DND-41 (cell line): Measurements from ENCODE around the gene MACROD1.

Experiments used
- ATAC-seq: fragments of 200-7000 bp; cut with Tn5 transposase; 3 replicates; pipeline ENCODE4 v1.9.1; 2021; ENCODE audit warnings: low read depth; ENCODE audit not compliant: insufficient read depth
- DNase-seq: peaks from one replicate; pipeline ENCODE4 v3.0.0-alpha.2; 2020
- H2AFZ ChIP-seq: 2 replicates; pipeline ENCODE4 v1.6.0; 2012; ENCODE audit warnings: low read depth, low read length
- H3K27ac ChIP-seq: 2 replicates; pipeline ENCODE4 v1.5.1; 2012; ENCODE audit warnings: low read length, inconsistent platforms
- H3K27me3 ChIP-seq: fragments of 200-600 bp; sonication (generic); 2 replicates; pipeline ENCODE4 v1.6.0; 2012; ENCODE audit warnings: low read length, mild to moderate bottlenecking, inconsistent platforms; ENCODE audit not compliant: insufficient read depth, poor library complexity
- H3K36me3 ChIP-seq: 2 replicates; pipeline ENCODE4 v1.5.1; 2012; ENCODE audit warnings: low read length, inconsistent platforms; ENCODE audit not compliant: insufficient read depth
- H3K4me1 ChIP-seq: 2 replicates; pipeline ENCODE4 v1.5.1; 2012; ENCODE audit warnings: mild to moderate bottlenecking, low read length; ENCODE audit not compliant: insufficient read depth
- H3K4me2 ChIP-seq: 2 replicates; pipeline ENCODE4 v1.6.0; 2012; ENCODE audit warnings: mild to moderate bottlenecking, moderate library complexity, low read length, inconsistent platforms; ENCODE audit not compliant: insufficient read depth
- H3K4me3 ChIP-seq, 2 experiments: fragments of 200-600 bp in 1 of 2; shearing (Covaris generic) in 1 of 2; 2 replicates each; pipeline ENCODE4 v1.5.1; 2012 to 2016; ENCODE audit warnings: inconsistent platforms in 2 of 2, low read length in 2 of 2, mild to moderate bottlenecking in 2 of 2, low read depth in 1 of 2, moderate library complexity in 1 of 2
- H3K79me2 ChIP-seq: 2 replicates; pipeline ENCODE4 v1.6.0; 2012; ENCODE audit warnings: low read length, inconsistent platforms; ENCODE audit not compliant: insufficient read depth
- H3K9ac ChIP-seq: 2 replicates; pipeline ENCODE4 v1.6.0; 2012; ENCODE audit warnings: low read depth, mild to moderate bottlenecking, inconsistent platforms, low read length, moderate library complexity
- H3K9me3 ChIP-seq: 2 replicates; pipeline ENCODE4 v1.5.1; 2012; ENCODE audit warnings: low read length, moderate library complexity, mild to moderate bottlenecking, inconsistent platforms; ENCODE audit not compliant: insufficient read depth, severe bottlenecking
- H4K20me1 ChIP-seq: 2 replicates; pipeline ENCODE4 v1.6.0; 2012; ENCODE audit warnings: low read length; ENCODE audit not compliant: insufficient read depth
- CTCF ChIP-seq: IDR thresholded peaks from 2 replicates; pipeline ENCODE4 v1.5.1; 2012; ENCODE audit warnings: borderline replicate concordance, low read length, moderate library complexity, mild to moderate bottlenecking; ENCODE audit not compliant: poor library complexity, severe bottlenecking; ENCODE audit errors: extremely low read depth
- EZH2 ChIP-seq: IDR thresholded peaks from 3 replicates; pipeline ENCODE4 v1.6.1; 2012; ENCODE audit warnings: borderline replicate concordance, low read depth, mild to moderate bottlenecking, moderate library complexity, low read length, inconsistent platforms; ENCODE audit not compliant: severe bottlenecking

MACROD1 gene

GRCh38 chr11:64209563-64209843, 43.6 kb upstream of the MACROD1 start:
- H3K9me3 ChIP-seq = no peaks in the 10 kb centered on the region
- peaks cover 70% of the 10 kb centered on the region for H3K36me3 ChIP-seq
- no peak for ATAC-seq
- H3K4me1 ChIP-seq = peaks cover 41% of the 10 kb centered on the region
- no peak overlapping the region for H3K27ac ChIP-seq
- no peak overlapping the region for H2AFZ ChIP-seq
- H3K27me3 ChIP-seq = no peaks in the 10 kb centered on the region
- no peak overlapping the region for H3K9ac ChIP-seq
- no peak for DNase-seq
- H3K4me2 ChIP-seq = no peak overlapping the region
- peaks cover 13% of the 10 kb centered on the region for H4K20me1 ChIP-seq
- TF ChIP-seq CTCF (no peak), EZH2 (no peak)
- H3K4me3 ChIP-seq = no peak overlapping the region
- H3K79me2 ChIP-seq = peaks cover 17% of the 10 kb centered on the region

GRCh38 chr11:64208796-64209562, 43.1 kb upstream of the MACROD1 start:
- ATAC-seq = no peak

GRCh38 chr11:64208086-64208795, 42.3 kb upstream of the MACROD1 start:
- Histone ChIP-seq H3K4me3 (peak overlapping the region in 1 of 2 experiments; percentile 86; a peak in 2 of 4 replicates), H3K27me3 (no peaks in the 10 kb centered on the region), H3K9me3 (no peaks in the 10 kb centered on the region), H3K9ac (peak overlapping the region; percentile 88), H3K79me2 (peaks cover 17% of the 10 kb centered on the region), H2AFZ (no peak overlapping the region), H3K36me3 (peaks cover 72% of the 10 kb centered on the region), H4K20me1 (peaks cover 24% of the 10 kb centered on the region), H3K4me1 (peaks cover 46% of the 10 kb centered on the region), H3K4me2 (peak overlapping the region; percentile 93), H3K27ac (peak overlapping the region; percentile 93)
- ATAC-seq (no peak), DNase-seq (no peak)
- TF ChIP-seq CTCF = no peak
- TF ChIP-seq EZH2 = no peak

More at GRCh38 chr11:64208796-64209562, 43.1 kb upstream of the MACROD1 start:
- no peak overlapping the region for H3K4me3 ChIP-seq
- TF ChIP-seq EZH2 = no peak
- no peak for TF ChIP-seq CTCF
- peaks cover 17% of the 10 kb centered on the region for H3K79me2 ChIP-seq
- no peak overlapping the region; the same call in 1 of the 2 replicates for H3K9ac ChIP-seq
- H3K4me1 ChIP-seq = peaks cover 45% of the 10 kb centered on the region
- H4K20me1 ChIP-seq = peaks cover 18% of the 10 kb centered on the region
- peak overlapping the region; percentile 93 for H3K27ac ChIP-seq
- peaks cover 69% of the 10 kb centered on the region for H3K36me3 ChIP-seq
- H3K4me2 ChIP-seq = no peak overlapping the region
- no peak overlapping the region for H2AFZ ChIP-seq
- no peak for DNase-seq
- no peaks in the 10 kb centered on the region for H3K27me3 ChIP-seq
- no peaks in the 10 kb centered on the region for H3K9me3 ChIP-seq
